Lung (tissue), 12 donors: Measurements from ENCODE around the gene DTX3. TPM values are rescaled to one million over a fixed set of nuclear protein-coding genes. Genes with fewer than 3 reads are reported as not detected.

Experiments
- ATAC-seq: fragments of 200-7000 bp; cut with Tn5 transposase; one replicate; pipeline ENCODE4 v1.9.1; 2020; ENCODE audit warnings: moderate number of reproducible peaks; ENCODE audit not compliant: insufficient read depth, low FRiP score
- DNase-seq, 3 donors: peaks; one replicate each; pipeline ENCODE4 v3.0.0-alpha.2; 2013 to 2017
- H3K27ac ChIP-seq, 2 donors: one replicate each; pipeline ENCODE4 v1.5.1; 2013; ENCODE audit warnings: mild to moderate bottlenecking in 2 of 2, moderate library complexity in 2 of 2, control low read depth in 1 of 2, inconsistent platforms in 1 of 2, low read depth in 1 of 2, low read length in 1 of 2
- H3K27me3 ChIP-seq, 3 donors: one replicate each; pipeline ENCODE4 v1.5.1; 2013; ENCODE audit warnings: low read length in 2 of 3; ENCODE audit not compliant: control insufficient read depth in 3 of 3, insufficient read depth in 3 of 3
- H3K36me3 ChIP-seq, 4 donors: one replicate each; pipeline ENCODE4 v1.5.1; 2013; ENCODE audit warnings: low read length in 4 of 4, mild to moderate bottlenecking in 1 of 4, moderate library complexity in 1 of 4; ENCODE audit not compliant: control insufficient read depth in 4 of 4, insufficient read depth in 4 of 4
- H3K4me1 ChIP-seq, 5 donors: one replicate each; pipeline ENCODE4 v1.5.1; 2013; ENCODE audit warnings: low read length in 5 of 5, mild to moderate bottlenecking in 2 of 5, moderate library complexity in 1 of 5; ENCODE audit not compliant: control insufficient read depth in 5 of 5, insufficient read depth in 5 of 5
- H3K4me3 ChIP-seq: one replicate; pipeline ENCODE4 v1.5.1; 2013; ENCODE audit warnings: mild to moderate bottlenecking, control low read depth, moderate library complexity
- H3K9ac ChIP-seq, 2 donors: one replicate each; pipeline ENCODE4 v1.5.1; 2013; ENCODE audit warnings: low read length in 2 of 2, control low read depth in 1 of 2; ENCODE audit not compliant: insufficient read depth in 1 of 2
- H3K9me3 ChIP-seq, 4 donors: one replicate each; pipeline ENCODE4 v1.5.1; 2013; ENCODE audit warnings: low read length in 3 of 4, mild to moderate bottlenecking in 1 of 4, moderate library complexity in 1 of 4; ENCODE audit not compliant: control insufficient read depth in 4 of 4, insufficient read depth in 3 of 4
- CTCF ChIP-seq: IDR thresholded peaks from 2 replicates; pipeline ENCODE4 v1.5.1; 2012; ENCODE audit warnings: mild to moderate bottlenecking; ENCODE audit errors: control extremely low read depth, extremely low read depth
- WGBS, 2 donors: extraction: QIAGEN DNeasy Blood & Tissue Kit; methylation state at CpG; one replicate each; pipeline ENCODE4 v1.1.7; 2013; 5-methylcytosine and 5-hydroxymethylcytosine counted together
- polyA plus RNA-seq, 2 donors: library from polyadenylated mRNA; stranded (reverse); fragments of 200-250 nt; gene quantifications; one replicate each; pipeline ENCODE4 v1.2.1, GENCODE V29; 2013
- total RNA-seq, 2 donors: library from RNA; depleted of rRNA in 1 of 2; stranded (reverse); fragments of >200 nt in 1 of 2; gene quantifications; one replicate each; pipeline ENCODE4 v1.2.1, GENCODE V29; 2014 to 2021
- donor health status: control.
- donor health status: control.
- donor health status: Bipolar disorder and iron deficiency.
- donor health status: healthy.
- donor health status: DM: yes; HTN: yes; CAD: no.

DTX3 gene
- total and polyA plus RNA-seq, 4 donors, result 13.9 to 40.1 (median 24.9) TPM

DNA sequence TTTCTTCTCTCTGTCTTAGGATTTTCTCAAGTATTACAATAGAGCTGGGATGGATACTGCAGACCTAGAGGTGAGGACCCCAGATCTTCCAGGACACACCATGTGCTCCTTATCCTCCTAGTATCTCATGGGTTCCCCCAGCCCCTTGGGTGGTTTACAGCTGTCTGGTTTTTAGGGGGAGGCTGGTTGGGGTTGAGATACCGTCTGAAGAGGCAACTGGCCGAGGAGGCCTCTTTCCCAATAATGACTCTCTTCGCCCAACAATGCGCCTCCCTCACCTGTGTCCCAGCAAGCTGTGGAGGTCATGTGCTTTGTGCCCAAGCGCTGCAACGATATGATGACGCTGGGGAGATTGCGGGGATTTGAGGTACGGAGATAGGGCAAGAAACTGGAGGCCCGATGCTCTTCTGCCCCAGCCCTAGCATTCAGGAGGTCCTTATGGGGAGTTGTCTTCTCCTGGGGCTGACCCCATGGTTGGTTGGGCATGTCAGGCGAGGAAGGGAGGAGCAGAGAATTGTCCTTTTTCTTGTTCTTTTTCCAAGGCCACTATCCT is 10.4 kb downstream of the DTX3 start:
- no peak for DNase-seq
- Histone ChIP-seq H3K27me3 (peaks cover 0 to 23% (median 12%) of the 10 kb centered on the region in 3 donors), H3K9ac (no peak overlapping the region), H3K36me3 (peaks cover 0 to 22% (median 0%) of the 10 kb centered on the region in 4 donors), H3K27ac (no peak overlapping the region), H3K4me1 (peaks cover 0 to 12% (median 8%) of the 10 kb centered on the region in 5 donors), H3K9me3 (no peaks in the 10 kb centered on the region), H3K4me3 (no peak overlapping the region)
- 84 to 85% methylated on average over 11 of the region's 11 CpGs for WGBS, 2 donors
- no peak for TF ChIP-seq CTCF
- no peak for ATAC-seq

- WGBS, 2 donors, result 87 to 96% methylated on average over 5 of the region's 5 CpGs
- peaks cover 0 to 22% (median 0%) of the 10 kb centered on the region in 4 donors for H3K36me3 ChIP-seq
- H3K9me3 ChIP-seq, result no peaks in the 10 kb centered on the region
- H3K4me3 ChIP-seq, result no peak overlapping the region
- H3K27me3 ChIP-seq, result peaks cover 2 to 29% (median 18%) of the 10 kb centered on the region in 3 donors
- H3K9ac ChIP-seq, result no peak overlapping the region
- H3K4me1 ChIP-seq, result peaks cover 0 to 12% (median 4%) of the 10 kb centered on the region in 5 donors
- ATAC-seq (no peak), DNase-seq (no peak)
- TF ChIP-seq CTCF, result no peak
- H3K27ac ChIP-seq, result no peak overlapping the region
These were observed 11.0 kb downstream of the DTX3 start for GRCh38 chr12:57615637-57616036.

- ATAC-seq (no peak), DNase-seq (no peak)
- TF ChIP-seq CTCF, result no peak
- WGBS, 2 donors, result 85 to 90% methylated on average over 3 of the region's 3 CpGs
- Histone ChIP-seq H3K9me3 (no peaks in the 10 kb centered on the region), H3K27me3 (peaks cover 2 to 38% (median 27%) of the 10 kb centered on the region in 3 donors), H3K4me3 (no peak overlapping the region), H3K4me1 (peaks cover 0 to 16% (median 3%) of the 10 kb centered on the region in 5 donors), H3K9ac (no peak overlapping the region), H3K27ac (no peak overlapping the region), H3K36me3 (peaks cover 0 to 22% (median 0%) of the 10 kb centered on the region in 4 donors)
These were observed 11.9 kb downstream of the DTX3 start for GRCh38 chr12:57616383-57617101.
